NCI-H187 treated with DMSO at 0.1 percent for 48 hours (cell line): ENCODE data around the gene DNASE2.
A peak's percentile ranks its signal among the peaks of the same experiment; 100 is the strongest.

Experiments
- DNase-seq: peaks from one replicate; lab custom pipeline; 2025; lab: John Stamatoyannopoulos, UW

The DNASE2 gene

DNA sequence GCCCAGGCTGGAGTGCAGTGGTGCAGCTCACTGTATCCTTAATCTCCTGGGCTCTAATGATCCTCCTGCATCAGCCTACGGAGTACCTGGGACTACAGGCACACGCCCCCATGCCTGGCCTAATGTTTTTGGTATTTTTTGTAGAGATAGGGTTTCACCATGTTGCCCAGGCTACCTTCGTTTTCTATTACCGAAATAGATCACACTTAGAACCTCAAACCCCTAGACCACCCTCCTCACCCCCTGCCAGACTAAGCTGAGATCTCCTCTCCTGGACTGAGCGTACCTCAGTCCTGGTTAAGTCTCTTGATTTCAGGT is 5.4 kb upstream of the DNASE2 start:
- no peak for DNase-seq

DNA sequence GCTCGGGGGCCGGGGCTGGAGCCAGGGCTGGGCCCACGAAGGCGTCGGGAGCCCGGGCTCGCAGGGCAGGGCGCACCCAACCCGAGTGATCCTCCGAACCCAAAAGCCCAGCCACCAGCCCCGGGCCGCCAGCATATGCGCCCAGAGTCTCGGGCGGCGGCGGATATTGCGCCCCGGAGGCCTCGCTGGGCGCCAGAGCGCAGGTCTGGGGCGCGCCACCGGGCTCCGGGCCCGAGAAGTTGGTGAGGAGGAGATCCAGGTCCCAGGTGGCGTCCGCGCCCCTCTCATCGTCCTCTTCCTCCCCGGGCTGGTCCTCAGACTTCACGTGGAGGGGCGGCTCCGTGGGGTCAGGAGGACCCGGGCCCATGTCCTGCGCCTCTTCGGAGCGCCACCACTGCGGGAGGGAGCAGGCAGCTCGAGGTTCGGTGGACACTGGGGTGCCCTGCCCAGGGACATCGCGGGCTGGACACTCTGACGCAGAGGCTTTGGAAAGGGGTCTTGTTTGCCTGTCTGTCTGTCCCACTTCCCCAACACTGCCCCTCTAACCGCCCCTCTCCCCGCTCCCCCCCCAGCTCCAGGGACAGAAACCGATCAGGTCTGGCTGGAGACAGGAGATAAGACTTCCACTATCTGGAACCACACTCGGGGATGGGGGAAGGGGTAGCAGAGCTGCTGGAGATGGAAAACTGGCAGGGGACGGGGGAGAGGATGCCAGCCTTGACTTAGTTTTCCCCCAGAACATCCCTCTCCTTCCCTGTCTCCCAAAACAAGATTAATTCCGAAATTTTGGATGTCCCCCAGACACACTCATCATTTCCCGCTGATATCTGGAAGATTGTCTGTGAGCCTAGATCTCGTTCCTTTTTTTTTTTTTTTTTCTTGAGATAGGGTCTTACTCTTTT is 4.8 kb upstream of the DNASE2 start:
- DNase-seq: no peak

DNA sequence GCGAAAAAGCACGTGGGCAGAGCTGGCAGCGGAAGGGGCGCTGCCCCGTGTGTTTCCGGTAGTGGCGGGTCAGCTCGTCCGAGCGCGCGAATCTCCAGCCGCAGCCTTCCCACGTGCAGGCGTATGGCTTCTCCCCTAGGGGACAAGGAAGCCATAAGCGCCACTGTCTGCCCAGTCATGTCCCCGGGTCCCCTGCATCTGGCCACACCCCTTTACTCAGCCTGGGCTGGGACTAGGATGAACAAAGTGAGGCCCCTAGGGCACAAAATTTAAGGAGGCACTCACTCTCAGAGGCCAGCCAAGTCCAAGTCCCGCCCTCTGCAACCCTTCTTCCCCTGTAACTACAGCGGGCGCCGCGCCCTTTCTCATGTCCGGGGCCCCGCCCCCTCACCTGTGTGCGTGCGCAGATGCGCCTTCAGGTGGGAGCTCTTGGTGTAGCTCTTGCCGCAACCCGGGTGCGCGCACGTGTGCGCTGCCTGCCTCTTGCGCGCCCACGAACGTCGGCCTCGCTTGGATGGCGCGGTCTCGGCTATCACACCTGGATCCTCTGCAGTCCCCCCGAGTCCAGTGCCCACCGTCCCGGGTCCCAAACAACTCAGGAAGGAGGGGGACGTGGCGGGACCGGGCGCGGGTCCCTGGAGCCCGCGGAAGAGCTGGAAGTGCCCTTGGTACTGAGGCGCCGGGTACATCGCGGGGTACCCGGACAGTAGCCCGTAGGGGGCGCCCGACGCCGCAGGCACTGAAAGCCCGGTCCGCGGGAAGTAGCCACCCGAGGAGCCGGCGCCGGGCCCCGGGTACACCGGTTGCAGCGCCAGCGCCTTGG is 3.9 kb upstream of the DNASE2 start:
- DNase-seq: peak; percentile 67

DNA sequence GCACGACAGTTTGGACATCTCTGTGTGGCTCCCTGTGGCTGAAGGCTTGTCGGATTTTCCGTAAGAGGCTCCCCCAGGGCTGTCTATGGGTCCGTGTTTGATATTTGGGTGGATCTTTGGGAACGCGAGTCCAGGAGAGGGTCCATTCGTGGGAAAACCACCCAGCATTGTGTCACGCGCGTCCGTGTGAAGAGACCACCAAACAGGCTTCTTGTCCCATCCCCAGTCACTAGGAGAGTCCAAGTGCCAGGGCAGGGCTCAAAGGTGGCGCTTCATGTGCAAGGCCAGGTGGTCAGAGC is 3.3 kb upstream of the DNASE2 start:
- no peak for DNase-seq

DNA sequence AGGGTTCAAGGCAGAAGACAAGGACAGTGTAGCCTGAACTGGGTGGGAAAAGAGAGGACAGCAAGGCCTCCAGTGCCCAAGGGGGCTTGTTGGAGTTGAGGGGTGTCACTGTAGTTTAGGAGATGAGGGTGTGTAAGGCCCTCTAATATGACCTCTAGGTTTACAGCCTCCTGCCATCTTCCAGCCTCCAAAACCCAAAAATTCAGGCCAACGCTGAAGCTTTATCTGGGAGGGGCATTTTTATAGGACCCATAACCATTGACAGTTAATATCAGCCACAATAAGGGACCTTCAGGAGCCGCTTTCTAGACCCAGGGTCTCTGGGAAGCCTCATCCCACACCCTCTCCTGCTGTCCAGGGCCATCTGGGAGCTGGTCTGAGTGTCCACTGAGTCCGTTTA is 3.0 kb upstream of the DNASE2 start:
- DNase-seq: no peak

DNA sequence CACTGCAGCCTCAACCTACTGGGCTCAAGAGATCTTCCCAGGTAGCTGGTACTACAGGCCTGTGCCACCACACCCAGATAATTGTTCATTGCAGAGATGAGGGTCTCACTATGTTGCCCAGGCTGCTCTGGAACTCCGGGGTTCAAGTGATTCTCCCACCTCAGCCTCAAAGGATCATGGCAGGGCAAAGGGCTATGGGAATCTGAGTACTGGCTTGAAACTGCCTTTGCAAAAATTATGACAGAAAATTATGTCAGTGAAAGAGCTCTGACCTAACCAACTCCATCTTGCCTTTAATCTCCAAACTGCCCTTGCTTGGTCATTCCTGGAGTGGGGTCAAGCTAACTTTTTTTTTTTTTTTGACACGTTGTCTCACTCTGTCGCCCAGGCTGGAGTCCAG is 1.3 kb upstream of the DNASE2 start:
- no peak for DNase-seq

DNA sequence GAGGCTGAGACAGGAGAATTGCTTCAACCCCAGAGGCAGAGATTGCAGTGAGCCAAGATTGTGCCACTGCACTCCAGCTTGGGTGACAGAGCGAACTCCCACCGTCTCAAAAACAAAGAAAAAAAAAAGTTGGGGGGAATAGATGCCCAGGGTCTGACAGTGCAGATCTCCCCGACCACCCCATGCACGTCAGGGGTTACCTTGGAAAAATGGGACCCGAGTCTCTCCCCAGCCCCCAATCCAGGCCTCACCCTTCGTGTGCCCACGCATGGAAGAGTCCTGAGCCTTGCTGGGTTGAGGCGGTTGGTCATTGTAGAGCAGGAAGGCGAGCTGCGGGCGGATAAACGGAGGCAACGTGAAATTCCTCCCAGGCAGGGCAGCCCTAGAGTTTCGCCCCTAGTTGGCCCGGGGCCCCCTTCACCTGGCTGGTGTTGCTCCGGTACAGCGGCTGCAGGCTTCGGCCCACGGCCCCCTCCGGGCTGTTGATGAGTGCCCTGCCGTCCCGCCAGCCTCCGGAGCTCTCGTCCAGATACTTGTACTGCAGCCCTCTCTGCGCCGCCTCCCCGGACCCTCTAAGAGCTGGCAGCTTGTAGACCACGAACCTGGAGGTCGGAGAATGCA is 588 bp downstream of the DNASE2 start:
- DNase-seq: no peak

DNA sequence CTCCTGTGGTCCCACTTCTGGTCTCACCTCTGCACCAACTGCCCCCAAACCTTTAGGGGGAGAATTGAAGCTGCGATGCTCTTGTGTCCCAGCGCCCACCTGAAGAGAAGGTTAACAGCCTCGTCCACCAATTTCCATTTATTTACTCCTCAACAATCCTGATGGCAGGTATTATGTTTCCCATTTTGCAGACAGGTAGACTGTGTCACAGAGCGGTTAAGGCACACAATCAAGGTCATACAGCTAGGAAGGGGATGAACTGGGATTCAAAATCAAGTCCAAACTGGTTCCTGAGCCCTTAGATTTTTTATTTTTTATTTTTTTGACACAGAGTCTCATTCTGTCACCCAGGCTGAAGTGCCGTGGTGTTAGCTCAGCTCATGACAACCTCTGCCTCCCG is 6.2 kb downstream of the DNASE2 start:
- no peak for DNase-seq

DNA sequence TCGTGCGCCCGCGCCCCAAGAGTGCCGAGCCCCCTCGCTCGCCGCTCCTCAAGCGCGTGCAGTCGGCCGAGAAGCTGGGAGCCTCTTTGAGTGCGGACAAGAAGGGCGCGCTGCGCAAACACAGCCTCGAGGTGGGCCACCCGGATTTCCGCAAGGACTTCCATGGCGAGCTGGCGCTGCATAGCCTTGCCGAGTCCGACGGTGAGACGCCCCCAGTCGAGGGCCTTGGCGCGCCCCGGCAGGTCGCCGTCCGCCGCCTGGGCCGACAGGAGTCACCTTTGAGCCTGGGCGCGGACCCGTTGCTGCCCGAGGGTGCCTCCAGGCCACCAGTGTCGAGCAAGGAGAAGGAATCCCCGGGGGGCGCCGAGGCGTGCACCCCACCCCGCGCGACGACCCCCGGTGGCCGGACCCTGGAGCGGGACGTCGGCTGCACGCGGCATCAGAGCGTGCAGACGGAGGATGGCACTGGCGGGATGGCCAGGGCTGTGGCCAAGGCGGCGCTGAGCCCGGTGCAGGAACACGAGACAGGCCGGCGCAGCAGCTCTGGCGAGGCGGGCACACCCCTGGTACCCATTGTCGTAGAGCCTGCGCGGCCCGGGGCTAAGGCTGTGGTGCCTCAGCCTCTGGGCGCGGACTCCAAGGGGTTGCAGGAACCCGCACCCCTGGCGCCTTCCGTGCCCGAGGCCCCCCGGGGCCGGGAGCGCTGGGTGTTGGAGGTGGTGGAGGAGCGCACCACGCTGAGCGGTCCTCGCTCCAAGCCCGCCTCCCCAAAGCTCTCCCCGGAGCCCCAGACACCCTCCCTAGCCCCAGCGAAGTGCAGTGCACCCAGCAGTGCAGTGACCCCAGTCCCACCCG is 7.1 kb downstream of the DNASE2 start:
- DNase-seq: no peak

DNA sequence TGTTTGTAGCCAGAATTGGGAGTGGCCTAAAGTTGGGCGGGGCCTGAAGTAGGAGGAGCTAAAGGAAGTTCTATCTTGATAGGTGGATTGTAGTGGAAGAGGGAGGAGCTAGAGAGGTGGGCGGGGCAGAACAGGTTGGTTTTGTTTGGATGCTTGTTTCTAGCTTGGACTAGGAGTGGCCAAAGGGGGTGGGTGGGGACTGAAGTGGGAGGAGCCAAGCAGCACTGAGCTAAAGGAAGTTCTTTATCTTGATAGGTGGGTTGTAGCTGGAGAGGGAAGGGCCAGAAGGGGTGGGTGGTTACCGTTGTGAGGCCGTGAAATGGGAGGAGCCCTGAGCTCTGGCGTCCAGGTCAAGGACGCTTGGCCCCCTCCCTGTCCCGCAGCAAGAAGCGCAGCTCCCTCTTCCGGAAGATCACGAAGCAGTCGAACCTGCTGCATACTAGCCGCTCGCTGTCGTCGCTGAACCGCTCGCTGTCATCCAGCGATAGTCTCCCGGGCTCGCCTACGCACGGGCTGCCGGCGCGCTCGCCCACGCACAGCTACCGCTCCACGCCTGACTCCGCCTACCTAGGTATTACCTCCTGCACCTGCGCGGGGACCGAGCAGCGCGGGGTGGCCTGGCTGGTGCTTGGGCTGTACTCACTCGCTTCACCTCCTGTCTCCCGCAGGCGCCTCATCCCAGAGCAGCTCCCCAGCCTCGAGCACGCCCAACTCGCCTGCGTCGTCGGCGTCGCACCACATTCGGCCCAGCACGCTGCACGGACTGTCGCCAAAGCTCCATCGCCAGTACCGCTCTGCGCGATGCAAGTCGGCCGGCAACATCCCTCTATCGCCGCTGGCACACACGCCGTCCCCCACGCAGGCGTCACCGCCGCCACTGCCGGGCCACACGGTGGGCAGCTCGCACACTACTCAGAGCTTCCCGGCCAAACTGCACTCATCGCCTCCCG is 8.0 kb downstream of the DNASE2 start:
- DNase-seq: peak; percentile 42

DNA sequence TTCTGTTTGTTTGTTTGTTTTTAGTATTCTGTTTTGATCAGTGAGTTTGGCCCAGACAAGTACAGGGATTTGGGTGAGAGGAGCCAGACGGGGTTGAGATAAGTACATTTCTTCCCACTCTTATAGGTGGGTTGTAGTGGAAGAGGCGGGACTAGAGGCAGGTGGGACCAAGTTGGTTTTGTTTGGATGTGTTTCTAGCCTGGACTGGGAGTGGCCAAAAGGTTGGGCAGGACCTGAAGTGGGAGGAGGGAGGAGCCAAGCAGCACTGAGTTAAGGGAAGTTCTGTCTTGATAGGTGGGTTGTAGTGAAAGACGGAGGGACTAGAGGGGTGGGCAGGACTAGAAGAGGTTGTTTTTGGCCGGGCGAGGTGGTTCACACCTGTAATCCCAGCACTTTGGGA is 9.0 kb downstream of the DNASE2 start:
- DNase-seq: no peak

DNA sequence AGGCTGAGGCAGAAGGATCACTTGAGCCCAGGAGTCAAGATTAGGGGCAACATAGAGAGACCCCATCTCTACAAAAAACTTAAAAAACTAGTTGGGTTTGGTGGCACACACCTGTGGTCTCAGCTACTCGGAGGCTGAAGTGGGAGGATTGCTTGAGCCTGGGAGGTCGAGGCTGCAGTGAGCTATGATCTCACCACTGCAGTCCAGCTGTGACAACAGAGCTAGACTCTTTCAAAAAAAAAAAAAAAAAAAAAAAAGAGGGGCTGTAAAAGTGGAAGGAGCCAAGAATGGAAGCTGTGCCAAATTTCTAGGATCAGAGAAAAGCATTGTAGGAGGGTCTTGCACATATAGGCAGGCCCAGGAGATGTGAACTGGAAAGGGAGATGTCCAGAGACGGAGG is 9.6 kb downstream of the DNASE2 start:
- DNase-seq: no peak

DNA sequence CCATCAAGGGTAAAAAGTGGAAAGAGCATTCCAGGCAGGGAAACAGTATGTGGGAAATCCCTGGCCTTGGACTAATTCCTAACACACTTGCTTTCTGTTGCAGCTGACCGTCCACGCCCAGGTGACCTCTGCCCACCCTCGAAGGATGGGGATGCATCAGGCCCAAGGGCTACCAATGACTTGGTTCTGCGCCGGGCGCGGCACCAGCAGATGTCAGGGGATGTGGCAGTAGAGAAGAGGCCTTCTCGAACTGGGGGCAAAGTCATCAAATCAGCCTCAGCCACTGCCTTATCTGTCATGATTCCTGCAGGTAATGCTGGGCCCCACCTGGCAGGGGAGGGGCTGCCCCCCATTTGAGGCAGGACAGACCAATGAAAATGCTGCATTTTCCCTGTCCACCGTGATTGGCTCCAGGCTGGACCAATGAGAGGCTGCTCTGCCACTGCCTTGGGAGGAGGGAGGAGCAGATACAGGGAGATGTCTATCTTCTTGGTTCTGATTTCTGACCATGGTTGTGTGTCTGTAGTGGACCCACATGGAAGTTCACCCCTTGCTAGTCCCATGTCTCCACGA is 12.6 kb downstream of the DNASE2 start:
- DNase-seq: no peak

DNA sequence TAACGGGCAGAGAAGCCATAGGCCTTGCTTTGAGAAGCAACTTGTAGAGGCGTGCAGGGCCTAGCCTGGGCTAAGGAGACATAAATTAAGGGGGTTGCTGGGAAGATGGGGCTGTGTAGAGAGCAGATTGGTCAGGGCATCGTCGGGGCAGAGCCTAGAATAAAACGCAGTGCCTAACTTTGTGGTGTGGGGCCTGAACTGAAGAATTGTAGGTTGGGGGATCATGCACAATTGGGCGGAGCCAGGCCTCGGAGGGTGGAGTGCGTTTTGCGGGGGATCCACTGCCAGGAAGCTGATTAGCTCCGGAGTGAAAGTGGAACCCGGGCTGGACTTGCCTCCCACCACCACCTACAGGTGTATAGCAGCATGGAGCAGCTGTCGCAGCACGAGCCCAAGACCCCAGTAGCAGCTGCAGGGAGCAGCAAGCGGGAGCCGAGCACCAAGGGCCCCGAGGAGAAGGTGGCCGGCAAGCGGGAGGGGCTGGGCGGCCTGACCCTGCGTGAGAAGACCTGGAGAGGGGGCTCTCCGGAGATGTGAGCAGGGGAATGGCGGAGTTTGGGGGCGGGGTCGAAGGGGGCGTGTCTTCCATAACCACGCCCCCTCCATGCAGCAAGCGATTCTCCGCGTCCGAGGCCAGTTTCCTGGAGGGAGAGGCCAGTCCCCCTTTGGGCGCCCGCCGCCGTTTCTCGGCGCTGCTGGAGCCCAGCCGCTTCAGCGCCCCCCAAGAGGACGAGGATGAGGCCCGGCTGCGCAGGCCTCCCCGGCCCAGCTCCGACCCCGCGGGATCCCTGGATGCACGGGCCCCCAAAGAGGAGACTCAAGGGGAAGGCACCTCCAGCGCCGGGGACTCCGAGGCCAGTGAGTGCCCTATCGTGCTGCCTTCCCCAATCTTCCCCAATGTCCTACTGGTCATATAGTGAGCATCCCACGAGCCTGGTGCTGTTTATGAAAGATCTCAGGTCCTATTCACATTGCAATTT is 13.8 kb downstream of the DNASE2 start:
- DNase-seq: no peak

DNA sequence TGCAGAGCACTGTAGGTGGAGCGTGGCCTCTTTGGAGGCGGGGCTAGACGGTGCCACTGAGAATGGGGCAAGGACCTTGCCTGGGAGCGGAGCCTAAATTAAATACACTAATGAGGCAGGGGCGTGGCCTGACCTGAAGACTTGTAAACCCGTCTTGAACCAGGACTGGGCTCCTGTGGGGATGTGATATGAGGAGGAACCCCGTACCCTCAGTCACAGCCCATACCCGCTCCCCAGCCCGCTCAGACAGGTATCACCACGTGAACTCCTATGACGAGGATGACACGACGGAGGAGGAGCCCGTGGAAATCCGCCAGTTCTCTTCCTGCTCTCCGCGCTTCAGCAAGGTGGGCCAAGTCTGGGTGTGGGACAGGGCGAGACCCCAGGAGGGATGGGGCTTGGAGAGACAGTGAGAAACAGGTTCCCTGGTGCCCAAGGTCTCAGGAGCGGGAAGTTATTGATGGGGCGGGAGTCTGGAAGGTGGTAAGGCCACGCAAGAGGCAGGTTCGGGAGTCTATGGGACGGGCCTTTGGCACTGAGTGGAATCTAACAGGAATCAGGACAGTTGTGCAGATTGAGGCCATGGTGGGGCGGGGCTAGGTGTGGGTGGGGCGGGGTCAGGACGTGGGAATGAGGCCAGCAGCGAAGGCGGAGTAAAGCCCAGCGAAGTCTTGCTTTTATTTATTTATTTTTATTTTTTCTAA is 14.7 kb downstream of the DNASE2 start:
- no peak for DNase-seq

DNA sequence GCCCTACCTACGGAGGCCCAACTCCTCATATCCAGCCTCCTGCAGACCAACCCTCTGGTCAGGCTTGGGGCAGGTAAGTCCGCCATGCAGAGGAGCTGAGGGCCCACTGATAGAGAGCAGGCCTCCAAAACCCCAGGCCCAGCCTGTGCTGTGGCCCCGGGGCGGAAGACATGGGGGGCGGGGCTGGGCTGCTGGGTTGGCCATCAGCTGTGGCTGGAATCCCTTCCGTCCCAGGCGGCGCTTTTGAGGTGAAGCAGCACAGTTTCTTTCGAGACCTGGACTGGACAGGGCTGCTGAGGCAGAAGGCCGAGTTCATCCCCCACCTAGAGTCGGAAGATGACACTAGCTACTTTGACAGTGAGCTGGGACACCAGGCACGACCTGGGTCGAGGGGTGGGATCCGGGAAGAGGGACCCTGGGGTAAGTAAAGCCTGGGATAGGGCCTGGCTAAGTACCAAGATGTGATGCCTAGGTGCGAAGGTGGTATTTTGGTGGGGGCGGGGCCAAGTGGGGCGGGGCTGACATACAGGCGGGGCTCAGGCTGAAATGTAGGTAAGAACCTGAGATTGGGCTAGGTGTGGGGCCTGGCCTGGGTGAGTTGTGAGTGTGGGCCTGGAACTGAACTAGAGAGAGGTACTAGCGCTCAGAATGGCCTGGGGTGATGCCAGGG is 15.4 kb downstream of the DNASE2 start:
- no peak for DNase-seq

DNA sequence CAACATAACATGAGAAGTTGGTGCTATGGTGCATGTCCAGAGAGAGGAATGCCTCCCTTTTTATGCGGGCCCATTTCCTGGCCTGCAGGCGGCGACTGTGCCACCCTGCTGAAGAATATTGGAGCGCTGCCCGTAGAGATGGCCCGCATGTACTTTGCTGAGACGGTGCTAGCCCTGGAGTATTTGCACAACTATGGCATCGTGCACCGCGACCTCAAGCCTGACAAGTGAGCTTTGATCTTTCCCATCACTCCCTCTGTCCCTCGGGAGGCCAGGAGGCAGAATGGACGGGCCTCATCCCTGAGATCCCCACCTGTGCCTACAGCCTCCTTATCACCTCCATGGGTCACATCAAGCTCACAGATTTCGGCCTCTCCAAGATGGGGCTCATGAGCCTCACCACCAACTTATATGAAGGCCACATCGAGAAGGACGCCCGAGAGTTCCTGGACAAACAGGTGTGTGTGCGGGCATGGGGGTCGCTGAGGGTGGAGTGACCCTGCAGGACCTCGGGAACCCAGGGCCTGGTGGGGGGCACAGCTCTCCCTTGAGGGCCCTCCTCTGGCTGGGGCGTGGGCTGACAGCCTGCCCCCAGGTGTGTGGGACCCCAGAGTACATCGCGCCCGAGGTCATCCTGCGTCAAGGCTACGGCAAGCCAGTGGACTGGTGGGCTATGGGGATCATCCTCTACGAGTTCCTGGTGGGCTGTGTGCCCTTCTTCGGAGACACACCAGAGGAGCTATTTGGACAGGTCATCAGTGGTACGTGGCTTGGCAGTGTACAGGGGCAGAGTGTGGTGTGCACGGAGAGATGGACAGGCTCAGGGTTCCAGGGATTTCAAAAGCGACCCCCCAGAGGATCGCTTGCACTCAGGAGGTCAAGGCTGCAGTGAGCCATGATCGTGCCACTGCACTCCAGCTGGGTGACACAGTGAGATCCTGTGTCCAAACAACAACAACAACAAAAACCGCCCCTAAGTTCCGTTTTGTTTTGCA is 16.2 kb downstream of the DNASE2 start:
- no peak for DNase-seq
